Central memory CD8-positive, alpha-beta T cell (primary cell): Measurements from ENCODE around the gene LSM7.
A peak's percentile ranks its signal among the peaks of the same experiment; 100 is the strongest.
"Not testable (repeated sequence)": the region's sequence is repeated elsewhere in the genome, so short reads cannot be mapped to it uniquely, and the experiment has no call there.

Experiments used
- ATAC-seq: fragments of 150-1000 bp; cut with Tn5 transposase; replicated peaks from 2 replicates; pipeline ENCODE4 v1.10.0; 2022; ENCODE audit warnings: mild to moderate bottlenecking, moderate FRiP score, moderate number of reproducible peaks; ENCODE audit not compliant: poor library complexity, severe bottlenecking; ENCODE audit errors: extremely low read depth
- DNase-seq, 2 donors: peaks; one replicate each; pipeline ENCODE4 v3.0.0; 2021; ENCODE audit warnings: low spot score in 2 of 2
- H3K27ac Mint-ChIP-seq: one replicate; pipeline ENCODE4 v1.8.0; 2022; ENCODE audit warnings: low read depth, mild to moderate bottlenecking, moderate library complexity, mixed read lengths
- H3K27me3 Mint-ChIP-seq: one replicate; pipeline ENCODE4 v1.8.0; 2022; ENCODE audit warnings: mixed read lengths
- H3K36me3 Mint-ChIP-seq: one replicate; pipeline ENCODE4 v1.8.0; 2022; ENCODE audit warnings: mild to moderate bottlenecking, moderate library complexity, mixed read lengths; ENCODE audit not compliant: insufficient read depth
- H3K4me1 Mint-ChIP-seq: one replicate; pipeline ENCODE4 v1.8.0; 2022; ENCODE audit warnings: mixed read lengths
- H3K4me3 Mint-ChIP-seq: one replicate; pipeline ENCODE4 v1.8.0; 2022; ENCODE audit warnings: mild to moderate bottlenecking, moderate library complexity, mixed read lengths
- H3K9me3 Mint-ChIP-seq: one replicate; pipeline ENCODE4 v1.8.0; 2022; ENCODE audit warnings: mixed read lengths

Gene LSM7

DNA sequence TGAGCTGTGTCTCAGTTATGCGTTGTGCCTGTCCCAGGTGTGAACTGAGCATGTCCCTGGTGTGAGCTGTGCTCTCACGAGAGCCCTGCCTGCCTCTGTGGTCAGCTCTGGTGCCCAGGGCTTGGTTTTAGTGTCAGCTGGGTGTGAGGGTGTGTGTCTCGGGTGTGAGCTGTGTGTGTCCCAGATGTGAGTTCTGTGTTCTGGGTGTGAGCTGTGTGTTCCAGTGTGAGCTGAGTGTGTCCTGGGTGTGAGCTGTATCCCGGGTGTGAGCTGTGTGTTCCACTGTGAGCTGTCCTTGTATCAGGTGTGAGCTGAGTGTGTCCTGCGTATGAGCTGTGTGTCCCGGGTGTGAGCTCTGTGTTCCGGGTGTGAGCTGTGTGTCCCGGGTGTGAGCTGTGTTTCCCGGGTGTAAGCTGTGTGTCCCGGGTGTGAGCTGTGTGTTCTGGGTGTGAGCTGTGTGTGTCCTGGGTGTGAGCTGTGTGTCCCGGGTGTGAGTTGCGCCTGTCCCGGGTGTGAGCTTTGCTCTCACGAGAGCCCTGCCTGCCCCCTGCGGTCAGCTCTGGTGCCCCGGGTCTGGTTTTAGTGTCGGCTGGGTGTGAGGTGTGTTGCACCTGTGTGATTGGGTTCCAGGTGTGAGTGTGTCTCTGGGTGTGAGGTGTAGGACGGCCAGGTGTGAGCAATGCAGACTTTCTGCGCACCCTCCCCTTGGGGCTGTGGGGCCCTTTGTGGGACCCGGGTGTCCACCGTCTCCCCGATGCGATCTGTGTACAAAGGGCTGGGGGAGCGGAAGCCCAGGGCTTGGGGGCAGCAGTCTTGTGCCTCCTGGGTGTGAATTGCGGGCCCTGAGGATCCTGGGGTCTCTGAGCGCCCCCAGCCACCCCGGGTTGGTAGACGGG, 39.3 kb downstream of the LSM7 start:
- DNase-seq (no peak), ATAC-seq (peak; percentile 6)
- Mint-ChIP-seq H3K27ac (peak overlapping the region; percentile 90), H3K9me3 (no peaks in the 10 kb centered on the region), H3K27me3 (no peaks in the 10 kb centered on the region), H3K36me3 (peaks cover 48% of the 10 kb centered on the region), H3K4me3 (peak overlapping the region; percentile 77), H3K4me1 (peaks cover 27% of the 10 kb centered on the region)

DNA sequence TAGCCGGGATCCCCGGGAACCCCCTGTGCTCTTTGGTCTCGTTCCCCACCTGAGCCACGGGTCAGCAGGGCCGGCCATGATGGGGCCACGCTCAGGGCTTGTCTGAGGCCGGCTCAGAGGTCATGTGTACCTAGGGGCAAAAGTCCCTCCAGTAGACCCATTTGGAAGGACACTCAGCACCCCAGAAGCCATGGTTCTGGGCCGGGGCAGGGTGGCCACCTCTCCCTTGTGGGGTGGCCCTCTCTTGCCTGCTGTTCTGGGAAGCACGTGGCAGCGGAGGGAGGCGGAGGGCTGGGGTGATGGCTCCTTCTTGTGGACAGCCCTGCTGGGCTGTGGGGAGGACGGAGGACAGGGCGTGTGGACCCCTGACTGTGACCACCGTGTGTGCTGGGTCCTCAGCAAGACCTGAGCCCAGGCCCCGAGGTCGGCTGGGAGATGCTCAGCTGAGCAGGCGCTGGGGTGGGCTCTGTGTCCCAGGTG, 40.0 kb downstream of the LSM7 start:
- DNase-seq, result no peak

DNA sequence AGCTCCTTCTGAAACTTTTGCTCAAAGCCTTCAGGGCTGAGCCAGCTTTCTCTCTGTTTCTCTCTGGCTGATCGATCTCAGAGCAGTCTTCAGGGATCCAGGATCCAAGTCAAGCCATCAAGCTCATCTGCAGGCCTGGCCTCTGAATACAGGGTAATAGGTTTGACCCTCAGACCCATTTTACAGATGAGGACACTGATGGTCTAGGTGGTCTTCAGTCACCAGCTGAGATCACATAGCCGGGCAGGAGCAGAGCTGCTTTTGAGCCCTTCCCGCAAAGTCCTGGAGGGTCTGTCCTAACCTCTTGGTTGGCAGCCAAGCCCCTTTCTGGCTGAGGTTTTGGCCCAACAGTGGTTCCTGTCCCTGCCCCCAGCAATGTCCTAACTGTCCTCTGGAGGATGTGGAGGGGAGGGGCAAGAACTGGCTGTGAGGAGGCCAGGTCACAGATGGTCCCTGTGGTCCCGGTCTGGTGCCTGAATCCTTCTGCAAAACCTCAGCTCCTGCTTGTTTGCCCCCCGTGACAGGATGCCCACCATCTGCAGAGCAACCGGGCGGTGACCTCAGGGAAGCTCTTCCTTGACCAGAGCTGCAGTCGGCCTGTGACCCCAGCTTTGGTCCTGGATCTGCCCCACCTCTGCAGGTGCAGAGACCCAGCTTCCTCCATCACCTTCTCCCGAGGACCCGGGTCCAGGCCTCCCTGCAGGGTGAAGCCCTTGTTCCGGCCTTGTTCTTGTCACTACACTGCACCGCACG, 40.6 kb downstream of the LSM7 start:
- H3K4me3 Mint-ChIP-seq, result peak overlapping the region; percentile 77
- no peak overlapping the region for H3K27ac Mint-ChIP-seq
- peaks cover 41% of the 10 kb centered on the region for H3K36me3 Mint-ChIP-seq
- H3K27me3 Mint-ChIP-seq, result no peaks in the 10 kb centered on the region
- DNase-seq (no peak), ATAC-seq (no peak)
- H3K4me1 Mint-ChIP-seq, result peaks cover 21% of the 10 kb centered on the region
- H3K9me3 Mint-ChIP-seq, result no peaks in the 10 kb centered on the region

More for the DNA sequence above, 40.0 kb downstream of the LSM7 start:
- Mint-ChIP-seq H3K4me1 (peaks cover 21% of the 10 kb centered on the region), H3K27ac (peak overlapping the region; percentile 90), H3K9me3 (no peaks in the 10 kb centered on the region), H3K27me3 (no peaks in the 10 kb centered on the region), H3K4me3 (peak overlapping the region; percentile 77), H3K36me3 (peaks cover 44% of the 10 kb centered on the region)
- no peak for ATAC-seq

DNA sequence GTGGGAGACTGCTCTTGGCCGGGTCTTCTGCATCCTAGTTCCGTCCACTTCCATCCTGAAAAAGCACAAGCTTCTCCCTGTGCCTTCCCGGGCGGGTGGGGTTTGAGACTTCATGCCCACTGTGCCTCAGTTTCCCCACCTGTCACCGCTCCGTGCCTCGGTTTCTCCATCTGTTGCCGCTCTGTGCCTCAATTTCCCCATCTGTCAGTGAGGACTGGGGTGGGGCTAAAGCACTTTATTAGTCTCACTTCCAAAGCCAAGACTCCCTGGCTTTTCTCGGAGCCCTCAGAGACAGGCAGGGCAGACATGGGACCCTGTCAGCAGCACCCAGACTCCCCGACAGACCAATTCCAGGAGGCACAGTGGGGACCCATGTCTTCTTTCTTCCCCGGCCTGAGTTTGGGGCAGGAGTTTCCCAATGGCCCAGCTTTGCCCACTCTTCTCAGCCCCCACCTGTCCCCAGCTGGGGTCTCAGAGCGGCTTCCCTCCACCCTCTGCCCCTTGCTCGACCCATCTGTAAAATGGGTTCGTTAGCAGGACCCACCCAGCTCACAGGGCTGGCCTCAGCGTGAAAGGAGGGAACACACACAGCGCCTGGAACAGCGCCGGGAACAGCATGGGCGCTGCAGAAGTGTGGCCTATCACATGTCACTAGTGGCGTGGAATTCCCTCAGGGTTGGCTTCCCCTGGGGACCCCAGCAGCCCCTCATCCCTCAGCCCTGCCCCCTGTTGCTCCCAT, 41.8 kb downstream of the LSM7 start:
- H3K27me3 Mint-ChIP-seq, result no peaks in the 10 kb centered on the region
- DNase-seq, result no peak
- peaks cover 29% of the 10 kb centered on the region for H3K4me1 Mint-ChIP-seq
- H3K4me3 Mint-ChIP-seq, result peak overlapping the region; percentile 18
- no peaks in the 10 kb centered on the region for H3K9me3 Mint-ChIP-seq
- ATAC-seq, result no peak
- H3K27ac Mint-ChIP-seq, result peak overlapping the region; percentile 75
- H3K36me3 Mint-ChIP-seq, result peaks cover 40% of the 10 kb centered on the region

DNA sequence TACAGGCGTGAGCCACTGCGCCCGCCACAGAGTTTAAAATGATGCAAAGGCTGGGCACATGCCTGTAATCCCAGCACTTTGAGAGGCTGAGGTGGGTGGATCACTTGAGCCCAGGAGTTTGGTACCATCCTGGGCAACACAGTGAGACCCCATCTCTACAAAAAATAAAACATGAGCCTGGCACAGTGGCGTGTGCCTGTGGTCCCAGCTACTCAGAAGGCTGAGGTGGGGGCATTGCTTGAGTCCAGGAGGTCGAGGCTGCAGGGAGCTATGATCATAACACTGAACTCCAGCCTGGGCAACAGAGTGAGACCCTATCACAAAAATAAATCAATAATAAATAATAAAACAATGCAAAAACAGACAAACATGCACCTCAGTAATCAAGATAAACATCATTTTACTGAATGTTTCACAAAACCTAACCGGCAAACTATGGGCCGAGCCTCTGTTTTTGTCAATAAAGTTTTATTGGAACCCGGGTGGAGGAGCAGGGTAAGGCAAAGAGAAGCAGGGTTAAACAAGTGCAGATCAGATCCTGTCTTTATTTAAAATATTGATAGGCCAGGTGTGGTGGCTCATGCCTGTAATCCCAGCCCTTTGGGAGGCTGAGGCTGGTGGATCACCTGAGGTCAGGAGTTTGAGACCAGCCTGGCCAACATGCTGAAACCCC, 44.4 kb downstream of the LSM7 start:
- Mint-ChIP-seq H3K27me3 (no peaks in the 10 kb centered on the region), H3K4me3 (no peak overlapping the region), H3K4me1 (peaks cover 18% of the 10 kb centered on the region), H3K9me3 (no peaks in the 10 kb centered on the region), H3K36me3 (peaks cover 38% of the 10 kb centered on the region), H3K27ac (no peak overlapping the region)
- no peak for DNase-seq
- ATAC-seq, result no peak

DNA sequence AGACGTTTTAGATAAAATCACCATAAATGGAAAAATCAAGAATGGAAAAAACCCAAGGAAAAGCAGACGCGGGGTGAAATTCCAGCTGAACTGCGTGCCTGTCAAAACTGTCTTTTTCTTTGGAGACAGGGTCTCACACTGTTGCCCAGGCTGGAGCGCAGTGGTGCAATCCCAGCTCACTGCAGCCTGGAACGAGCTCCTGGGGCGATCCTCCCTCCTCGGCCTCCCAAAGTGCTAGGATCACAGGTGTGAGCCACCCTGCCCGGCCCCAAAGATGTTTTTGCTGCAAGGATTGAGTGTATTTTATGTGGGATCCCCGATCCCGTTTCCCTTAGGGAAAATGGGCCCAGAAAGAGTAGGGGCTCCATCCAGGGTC, 45.5 kb downstream of the LSM7 start:
- Mint-ChIP-seq H3K4me3 (peak overlapping the region; percentile 77), H3K9me3 (no peaks in the 10 kb centered on the region), H3K27me3 (no peaks in the 10 kb centered on the region), H3K36me3 (peaks cover 43% of the 10 kb centered on the region), H3K27ac (peak overlapping the region; percentile 85), H3K4me1 (peaks cover 8% of the 10 kb centered on the region)
- ATAC-seq (no peak), DNase-seq (no peak)

DNA sequence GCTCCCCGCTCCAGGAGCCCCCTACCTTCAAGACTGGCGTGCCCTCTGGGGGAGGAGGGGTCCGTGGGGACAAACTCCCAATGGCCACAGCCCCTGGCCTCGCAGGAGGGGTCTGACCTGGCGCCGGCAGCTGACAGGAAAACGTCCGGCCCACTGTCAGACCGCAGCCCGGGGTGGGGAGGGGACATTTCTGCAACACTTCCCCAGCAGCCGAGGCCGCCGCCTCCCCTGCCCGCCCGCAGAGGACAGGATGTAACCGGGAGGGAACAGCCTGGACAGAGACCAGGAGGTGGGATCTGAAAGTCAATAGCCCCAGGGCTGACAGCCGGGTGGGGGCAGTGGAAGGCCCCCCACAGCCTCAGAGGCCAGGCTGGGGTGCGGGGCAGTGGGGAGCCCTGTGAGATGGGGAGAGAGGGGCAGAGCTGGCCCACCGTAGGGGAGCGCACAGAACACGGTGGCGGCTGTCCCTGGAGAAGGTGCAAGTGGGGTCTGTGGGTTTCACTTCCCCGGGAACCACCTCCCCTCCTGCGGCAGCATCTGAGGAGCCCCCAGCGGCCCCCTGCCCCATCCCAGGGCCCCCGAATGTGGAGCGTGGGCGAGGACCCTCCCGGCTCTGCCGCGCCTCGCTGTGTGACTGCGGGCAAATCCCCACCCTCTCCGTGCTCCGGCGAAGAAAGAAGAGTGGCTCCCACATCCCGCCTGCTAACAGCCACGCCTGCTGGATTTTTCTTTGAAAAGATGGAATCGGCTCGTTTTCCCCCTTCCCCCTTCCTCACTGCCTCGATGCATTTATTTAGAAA, 46.1 kb downstream of the LSM7 start, which contains the start of gene PEAK3:
Gene PEAK3 (minus strand): TSS at position 114 of the 800 bp plus-strand sequence. CDS start 1,244 bp downstream, outside the sequence.
- H3K4me1 Mint-ChIP-seq, result peaks cover 8% of the 10 kb centered on the region
- H3K27me3 Mint-ChIP-seq, result no peaks in the 10 kb centered on the region
- DNase-seq (no peak), ATAC-seq (peak; percentile 50)
- H3K9me3 Mint-ChIP-seq, result no peaks in the 10 kb centered on the region
- peak within 1 kb of the TSS; percentile 85 for H3K27ac Mint-ChIP-seq
- peaks cover 46% of the 10 kb centered on the region for H3K36me3 Mint-ChIP-seq
- peak within 1 kb of the TSS; percentile 77 for H3K4me3 Mint-ChIP-seq

DNA sequence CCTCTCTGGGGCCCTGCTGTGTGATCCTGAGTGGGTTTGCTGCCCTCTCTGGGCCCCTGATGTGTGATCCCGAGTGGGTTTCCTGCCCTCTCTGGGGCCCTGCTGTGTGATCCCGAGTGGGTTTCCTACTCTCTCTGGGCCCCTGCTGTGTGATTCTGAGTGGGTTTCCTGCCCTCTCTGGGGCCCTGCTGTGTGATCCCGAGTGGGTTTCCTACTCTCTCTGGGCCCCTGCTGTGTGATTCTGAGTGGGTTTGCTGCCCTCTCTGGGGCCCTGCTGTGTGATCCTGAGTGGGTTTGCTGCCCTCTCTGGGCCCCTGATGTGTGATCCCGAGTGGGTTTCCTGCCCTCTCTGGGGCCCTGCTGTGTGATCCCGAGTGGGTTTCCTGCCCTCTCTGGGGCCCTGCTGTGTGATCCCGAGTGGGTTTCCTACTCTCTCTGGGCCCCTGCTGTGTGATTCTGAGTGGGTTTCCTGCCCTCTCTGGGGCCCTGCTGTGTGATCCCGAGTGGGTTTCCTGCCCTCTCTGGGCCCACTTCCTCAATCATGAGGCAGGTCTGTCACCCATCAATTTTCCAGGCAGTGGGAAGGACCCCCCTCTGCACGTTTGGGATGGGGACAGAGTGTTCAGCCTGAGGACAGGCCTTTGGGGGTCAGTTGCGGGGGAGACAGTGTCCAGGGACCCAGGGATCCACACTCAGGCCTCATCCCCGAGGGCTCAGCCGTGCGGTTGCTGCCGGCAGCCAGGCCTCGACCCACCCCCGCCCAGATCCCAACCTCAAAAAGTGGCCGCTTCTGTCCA, 46.9 kb downstream of the LSM7 start:
- Mint-ChIP-seq H3K4me3 (peak overlapping the region; percentile 77), H3K27ac (peak overlapping the region; percentile 85), H3K36me3 (peaks cover 51% of the 10 kb centered on the region)
- not testable (repeated sequence) for H3K4me1 Mint-ChIP-seq, DNase-seq, H3K9me3 Mint-ChIP-seq, H3K27me3 Mint-ChIP-seq, ATAC-seq

DNA sequence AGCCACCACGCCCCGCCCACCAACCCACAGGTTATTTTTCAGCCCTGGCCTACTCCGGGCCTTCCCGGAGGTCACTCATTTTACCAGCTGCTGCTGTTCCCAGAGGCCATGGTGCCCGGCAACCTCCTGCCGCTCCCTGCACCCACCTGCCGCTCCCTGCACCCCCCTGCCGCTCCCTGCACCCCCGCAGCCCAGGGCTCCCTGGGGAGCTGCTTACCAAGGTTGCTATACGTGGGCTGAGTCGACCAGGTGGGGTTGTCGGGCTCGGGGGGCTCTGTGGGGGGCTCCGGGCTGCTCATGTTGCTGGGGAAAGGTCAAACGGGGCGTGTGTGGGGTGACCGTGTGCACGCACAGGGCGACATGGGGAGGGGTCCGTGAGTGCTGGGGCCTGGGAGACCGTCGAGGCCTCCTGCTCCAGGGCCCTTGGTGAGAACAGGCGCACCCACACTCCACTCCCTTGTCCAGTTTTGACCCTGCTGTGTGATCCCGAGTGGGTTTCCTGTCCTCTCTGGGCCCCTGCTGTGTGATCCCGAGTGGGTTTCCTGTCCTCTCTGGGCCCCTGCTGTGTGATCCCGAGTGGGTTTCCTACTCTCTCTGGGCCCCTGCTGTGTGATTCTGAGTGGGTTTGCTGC, 47.6 kb downstream of the LSM7 start:
- H3K4me1 Mint-ChIP-seq, result peaks cover 8% of the 10 kb centered on the region
- peak overlapping the region; percentile 4 for H3K4me3 Mint-ChIP-seq
- H3K36me3 Mint-ChIP-seq, result peaks cover 50% of the 10 kb centered on the region
- ATAC-seq (no peak), DNase-seq (no peak)
- no peak overlapping the region for H3K27ac Mint-ChIP-seq
- H3K27me3 Mint-ChIP-seq, result no peaks in the 10 kb centered on the region
- no peaks in the 10 kb centered on the region for H3K9me3 Mint-ChIP-seq

DNA sequence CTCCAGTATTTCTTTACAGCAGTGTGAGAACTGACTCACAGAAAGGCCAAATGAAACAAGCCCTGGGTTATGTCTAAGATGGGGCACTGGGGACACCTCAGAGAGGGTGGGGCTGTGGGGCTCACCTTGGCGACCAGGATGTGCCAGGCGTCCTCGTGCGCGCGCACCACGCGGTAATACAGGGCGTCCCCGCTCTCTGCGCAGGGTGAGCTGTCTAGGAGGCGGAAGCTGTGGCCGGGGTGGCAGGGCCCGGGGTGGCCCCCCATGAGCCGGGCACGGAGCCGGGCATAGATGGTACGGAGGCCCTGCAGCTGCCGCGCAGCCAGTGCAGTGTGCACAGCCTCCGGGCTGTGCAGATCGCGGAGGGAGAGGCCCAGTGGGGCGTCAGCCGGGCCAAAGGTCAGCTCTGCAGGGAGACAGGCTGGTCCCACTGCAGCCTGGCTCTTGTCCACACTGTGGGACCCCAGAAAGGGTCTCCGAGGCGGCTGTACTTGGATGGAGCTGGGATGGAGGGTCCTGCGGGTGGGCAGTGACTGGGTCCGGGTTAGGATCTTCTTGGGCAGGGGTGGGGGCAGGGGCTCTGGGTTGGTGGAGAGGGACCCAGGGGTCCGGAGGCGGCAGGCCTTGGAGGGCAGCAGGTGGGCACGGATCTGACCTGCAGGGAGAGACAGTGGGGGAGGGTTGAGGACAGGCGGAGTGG, 49.8 kb downstream of the LSM7 start:
- Mint-ChIP-seq H3K4me1 (peaks cover 18% of the 10 kb centered on the region), H3K27ac (peak overlapping the region; percentile 89)

More for the DNA sequence above, 49.8 kb downstream of the LSM7 start:
- peaks cover 54% of the 10 kb centered on the region for H3K36me3 Mint-ChIP-seq
- DNase-seq, result no peak
- peak overlapping the region; percentile 18 for H3K4me3 Mint-ChIP-seq
- no peaks in the 10 kb centered on the region for H3K27me3 Mint-ChIP-seq
- H3K9me3 Mint-ChIP-seq, result no peaks in the 10 kb centered on the region
- no peak for ATAC-seq
